PFSK-1 (cell line): ENCODE results near the gene CARMIL1.

ENCODE experiments used
- FOXP2 ChIP-seq: optimal IDR thresholded peaks from 2 replicates; pipeline ENCODE3; 2011; ENCODE audit warnings: borderline replicate concordance, control low read depth, inconsistent platforms; ENCODE audit not compliant: insufficient read depth; ENCODE audit errors: extremely low read length, extremely low read depth
- POLR2AphosphoS5 ChIP-seq: IDR thresholded peaks from 2 replicates; pipeline ENCODE4 v1.6.1; 2012; ENCODE audit warnings: low read depth, mild to moderate bottlenecking, control low read depth, low read length, moderate library complexity
- SIN3A ChIP-seq: IDR thresholded peaks from 2 replicates; pipeline ENCODE4 v1.6.1; 2012; ENCODE audit warnings: mild to moderate bottlenecking, low read length, moderate library complexity, borderline replicate concordance; ENCODE audit not compliant: insufficient read depth
- TAF1 ChIP-seq: IDR thresholded peaks from 2 replicates; pipeline ENCODE4 v1.6.1; 2012; ENCODE audit warnings: low read length, control low read depth, borderline replicate concordance; ENCODE audit not compliant: insufficient read depth
- TF ChIP-seq, protein P1 (sequence below), 2 experiments: IDR thresholded peaks; 2 replicates each; pipeline versions ENCODE4 v1.6.1 to v1.8.0; 2011 to 2012; ENCODE audit warnings: low read depth in 2 of 2, low read length in 2 of 2, control low read depth in 1 of 2, inconsistent platforms in 1 of 2, mild to moderate bottlenecking in 1 of 2, moderate library complexity in 1 of 2; ENCODE audit not compliant: insufficient read depth in 1 of 2

CARMIL1 gene

DNA sequence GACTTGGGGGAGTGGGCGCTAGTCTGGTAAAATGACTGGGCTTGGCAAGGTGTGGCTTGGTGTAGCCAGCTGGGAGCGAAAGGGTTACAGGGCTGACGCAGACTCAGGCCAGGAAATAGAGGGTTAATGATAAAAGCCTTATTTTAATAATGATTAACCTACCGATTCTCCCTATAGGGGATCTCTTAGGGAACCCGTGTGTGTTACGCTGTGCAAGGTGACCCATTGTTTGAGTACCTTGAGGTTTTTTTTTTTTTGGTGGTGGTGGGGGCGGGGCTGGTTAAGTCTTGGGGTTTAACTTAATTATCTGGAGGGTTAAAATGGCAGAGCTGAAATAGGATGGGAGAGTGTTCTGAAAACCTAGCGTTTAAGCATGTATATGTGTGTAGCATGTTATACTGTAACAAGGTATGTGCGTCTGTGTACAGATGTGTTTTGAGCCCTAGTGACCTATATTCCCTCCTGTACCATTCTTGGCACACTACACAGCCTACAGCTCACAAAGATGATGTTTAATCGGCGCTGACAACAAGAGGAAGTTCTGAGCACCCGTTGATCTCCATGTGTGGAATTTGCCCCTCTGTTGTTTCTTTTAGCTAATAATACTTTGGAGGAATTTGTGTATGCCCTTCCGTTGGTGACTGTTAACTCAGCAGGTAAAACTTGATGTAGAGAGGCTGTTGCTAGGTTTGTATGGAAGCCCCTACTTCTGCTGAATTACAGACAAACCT is 1.3 kb downstream of the CARMIL1 start:
- TF ChIP-seq POLR2AphosphoS5: no peak
- TF ChIP-seq TAF1: no peak
- TF ChIP-seq FOXP2: no peak

GRCh38 chr6:25286891-25287290 is 7.7 kb downstream of the CARMIL1 start:
- TF ChIP-seq, protein P1, sequence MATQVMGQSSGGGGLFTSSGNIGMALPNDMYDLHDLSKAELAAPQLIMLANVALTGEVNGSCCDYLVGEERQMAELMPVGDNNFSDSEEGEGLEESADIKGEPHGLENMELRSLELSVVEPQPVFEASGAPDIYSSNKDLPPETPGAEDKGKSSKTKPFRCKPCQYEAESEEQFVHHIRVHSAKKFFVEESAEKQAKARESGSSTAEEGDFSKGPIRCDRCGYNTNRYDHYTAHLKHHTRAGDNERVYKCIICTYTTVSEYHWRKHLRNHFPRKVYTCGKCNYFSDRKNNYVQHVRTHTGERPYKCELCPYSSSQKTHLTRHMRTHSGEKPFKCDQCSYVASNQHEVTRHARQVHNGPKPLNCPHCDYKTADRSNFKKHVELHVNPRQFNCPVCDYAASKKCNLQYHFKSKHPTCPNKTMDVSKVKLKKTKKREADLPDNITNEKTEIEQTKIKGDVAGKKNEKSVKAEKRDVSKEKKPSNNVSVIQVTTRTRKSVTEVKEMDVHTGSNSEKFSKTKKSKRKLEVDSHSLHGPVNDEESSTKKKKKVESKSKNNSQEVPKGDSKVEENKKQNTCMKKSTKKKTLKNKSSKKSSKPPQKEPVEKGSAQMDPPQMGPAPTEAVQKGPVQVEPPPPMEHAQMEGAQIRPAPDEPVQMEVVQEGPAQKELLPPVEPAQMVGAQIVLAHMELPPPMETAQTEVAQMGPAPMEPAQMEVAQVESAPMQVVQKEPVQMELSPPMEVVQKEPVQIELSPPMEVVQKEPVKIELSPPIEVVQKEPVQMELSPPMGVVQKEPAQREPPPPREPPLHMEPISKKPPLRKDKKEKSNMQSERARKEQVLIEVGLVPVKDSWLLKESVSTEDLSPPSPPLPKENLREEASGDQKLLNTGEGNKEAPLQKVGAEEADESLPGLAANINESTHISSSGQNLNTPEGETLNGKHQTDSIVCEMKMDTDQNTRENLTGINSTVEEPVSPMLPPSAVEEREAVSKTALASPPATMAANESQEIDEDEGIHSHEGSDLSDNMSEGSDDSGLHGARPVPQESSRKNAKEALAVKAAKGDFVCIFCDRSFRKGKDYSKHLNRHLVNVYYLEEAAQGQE (IDR thresholded peaks at IDR 0.05; ENCODE audit: insufficient read depth in 1 of 2, low read depth in 2 of 2, low read length in 2 of 2): no peak
- TF ChIP-seq SIN3A: no peak
- no peak for TF ChIP-seq POLR2AphosphoS5
- TF ChIP-seq TAF1: no peak
- TF ChIP-seq FOXP2: no peak

GRCh38 chr6:25287941-25288340 is 8.8 kb downstream of the CARMIL1 start:
- TF ChIP-seq, protein P1 (IDR thresholded peaks at IDR 0.05; ENCODE audit: insufficient read depth in 1 of 2, low read depth in 2 of 2, low read length in 2 of 2): no peak
- TF ChIP-seq TAF1 (no peak), SIN3A (no peak), POLR2AphosphoS5 (no peak), FOXP2 (no peak)

GRCh38 chr6:25288518-25288917 is 9.3 kb downstream of the CARMIL1 start:
- TF ChIP-seq SIN3A (no peak), TAF1 (no peak)

GRCh38 chr6:25290306-25291060 is 11.3 kb downstream of the CARMIL1 start:
- TF ChIP-seq POLR2AphosphoS5: no peak
- no peak for TF ChIP-seq TAF1
- TF ChIP-seq FOXP2: no peak
- no peak for TF ChIP-seq SIN3A
- TF ChIP-seq, protein P1 (IDR thresholded peaks at IDR 0.05; ENCODE audit: insufficient read depth in 1 of 2, low read depth in 2 of 2, low read length in 2 of 2): no peak

DNA sequence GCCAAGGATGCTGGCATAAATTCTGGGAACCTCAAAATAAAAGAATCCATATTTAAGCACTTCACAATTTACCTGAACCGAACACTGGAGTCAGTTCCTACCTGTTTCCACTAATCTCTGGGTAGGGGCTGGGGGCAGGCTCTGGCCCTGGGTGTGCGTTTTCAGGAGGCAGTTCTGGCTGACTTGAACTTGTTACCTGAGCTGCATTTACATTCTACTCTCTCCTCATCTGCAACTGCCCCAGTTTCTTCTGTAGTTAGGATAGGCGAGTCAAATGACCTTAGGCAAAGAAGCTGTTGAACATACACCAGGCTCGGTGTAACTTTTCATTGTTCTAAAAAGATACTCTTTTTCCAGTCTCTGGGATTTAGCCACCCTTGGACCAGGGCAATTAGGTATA is 13.2 kb downstream of the CARMIL1 start:
- TF ChIP-seq, protein P1 (IDR thresholded peaks at IDR 0.05; ENCODE audit: insufficient read depth in 1 of 2, low read depth in 2 of 2, low read length in 2 of 2): no peak
- TF ChIP-seq TAF1: no peak
- no peak for TF ChIP-seq FOXP2
- no peak for TF ChIP-seq SIN3A
- no peak for TF ChIP-seq POLR2AphosphoS5
